GM04504 (cell line): Measurements from ENCODE around the gene SSH3.

Experiments used
- DNase-seq: peaks from one replicate; pipeline ENCODE4 v3.0.0-alpha.2; 2012; ENCODE audit warnings: low read depth

Gene SSH3

DNA sequence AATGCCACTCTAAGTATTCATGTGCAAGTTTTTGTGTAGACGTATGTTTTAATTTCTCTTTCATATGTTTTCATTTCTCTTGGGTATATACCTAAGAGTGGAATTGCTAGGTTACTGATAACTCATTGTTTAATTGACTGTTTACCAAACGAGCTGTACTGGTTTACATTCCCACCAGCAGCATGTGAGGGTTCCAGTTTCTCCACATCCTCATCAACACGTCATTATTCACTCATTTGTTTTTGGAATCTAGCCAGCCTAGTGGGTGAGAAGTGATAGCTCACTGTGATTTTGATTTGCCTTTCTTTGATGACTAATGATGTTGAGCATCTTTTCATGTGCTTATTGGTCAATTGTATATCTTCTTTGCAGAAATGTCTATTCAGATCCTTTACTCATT lies 10.2 kb upstream of the SSH3 start:
- DNase-seq, result no peak

DNA sequence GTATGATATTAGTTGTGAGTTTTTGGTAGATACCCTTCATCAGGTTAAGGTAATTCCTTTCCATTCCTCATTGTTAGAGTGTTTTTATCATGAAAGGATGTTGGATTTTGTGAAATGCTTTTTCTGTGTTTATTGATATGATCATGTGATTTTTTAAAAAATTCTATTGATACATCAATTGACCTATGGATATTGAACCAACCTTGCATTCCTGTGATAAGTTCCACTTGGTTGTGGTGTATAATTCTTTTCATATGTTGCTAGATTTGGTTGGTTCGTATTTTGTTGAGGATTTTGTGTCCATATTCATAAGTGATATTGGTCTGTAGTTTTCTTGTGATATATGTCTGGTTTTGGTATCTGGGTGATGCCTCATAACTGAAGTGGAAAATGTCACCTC lies 7.5 kb upstream of the SSH3 start:
- no peak for DNase-seq

DNA sequence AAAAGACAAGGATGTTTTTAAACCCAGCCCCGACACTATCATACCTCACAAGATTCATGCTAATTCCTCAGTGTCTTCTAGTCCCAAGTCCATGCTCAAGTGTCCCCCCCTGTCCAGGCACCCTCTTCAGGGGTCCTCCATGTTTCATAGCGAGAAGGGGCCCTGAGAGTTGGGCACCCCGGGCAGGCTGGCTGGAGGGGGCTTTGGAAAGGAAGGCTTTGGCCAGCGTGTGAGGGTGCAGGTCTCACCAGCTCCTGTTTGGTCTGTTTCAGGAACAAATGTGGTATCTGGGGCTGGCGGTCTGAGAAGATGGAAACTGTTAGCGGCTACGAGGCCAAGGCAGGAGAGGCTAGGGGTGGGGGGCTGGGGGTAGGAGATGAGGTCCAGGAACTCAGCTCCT lies 4.5 kb upstream of the SSH3 start:
- DNase-seq, result no peak

DNA sequence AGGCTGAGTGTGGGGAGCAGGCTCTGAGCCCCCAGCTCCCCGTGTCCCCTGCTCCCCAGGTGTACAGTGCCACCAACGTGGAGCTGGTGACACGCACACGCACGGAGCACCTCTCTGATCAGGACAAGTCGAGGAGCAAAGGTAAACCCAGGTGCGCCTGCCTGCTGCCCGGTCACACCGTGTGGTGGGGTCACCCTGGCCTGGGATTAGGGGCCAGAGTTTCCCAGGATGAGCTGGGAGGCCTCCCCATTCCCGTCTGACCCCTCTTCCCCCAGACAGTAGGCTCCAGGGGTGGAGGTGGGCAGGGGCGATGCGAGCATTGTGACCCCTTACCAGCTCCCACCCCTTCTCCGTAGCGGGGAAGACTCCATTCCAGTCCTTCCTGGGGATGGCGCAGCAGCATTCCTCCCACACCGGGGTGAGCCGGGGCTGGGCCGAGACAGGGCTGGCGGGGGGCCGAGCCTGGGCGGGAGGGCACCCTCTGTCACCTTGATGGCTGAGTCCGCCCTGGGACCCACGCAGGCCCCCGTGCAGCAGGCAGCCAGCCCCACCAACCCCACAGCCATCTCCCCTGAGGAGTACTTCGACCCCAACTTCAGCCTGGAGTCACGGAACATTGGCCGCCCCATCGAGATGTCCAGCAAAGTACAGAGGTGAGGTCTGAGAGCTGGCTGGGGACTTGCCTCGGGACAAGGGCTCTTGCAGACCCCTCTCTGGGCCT lies 3.7 kb upstream of the SSH3 start:
- no peak for DNase-seq

DNA sequence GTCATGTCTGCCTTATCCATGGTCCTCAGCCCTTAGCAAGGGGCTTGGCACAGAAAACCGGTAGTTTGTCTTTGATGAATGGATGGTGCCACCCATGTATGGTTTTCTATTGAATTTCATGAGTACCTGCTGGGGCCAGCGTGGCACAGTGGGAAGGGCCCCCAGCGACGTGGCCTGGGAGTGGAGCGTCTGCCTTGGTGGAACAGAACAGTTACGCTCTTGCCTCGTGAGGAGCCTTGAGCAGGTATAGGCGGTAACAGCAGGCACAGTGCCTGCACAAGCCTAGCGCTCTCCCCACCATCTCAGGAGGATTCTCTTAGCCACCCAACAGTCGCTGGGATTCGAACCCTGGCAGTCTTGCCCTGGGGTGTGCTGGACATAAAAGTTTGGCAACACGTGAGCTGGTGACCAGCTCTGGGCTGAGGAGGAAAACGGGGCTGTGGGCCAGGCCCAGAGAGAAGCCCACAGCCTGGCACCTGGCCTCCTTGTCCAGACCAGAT lies 3.0 kb upstream of the SSH3 start:
- DNase-seq, result no peak

DNA sequence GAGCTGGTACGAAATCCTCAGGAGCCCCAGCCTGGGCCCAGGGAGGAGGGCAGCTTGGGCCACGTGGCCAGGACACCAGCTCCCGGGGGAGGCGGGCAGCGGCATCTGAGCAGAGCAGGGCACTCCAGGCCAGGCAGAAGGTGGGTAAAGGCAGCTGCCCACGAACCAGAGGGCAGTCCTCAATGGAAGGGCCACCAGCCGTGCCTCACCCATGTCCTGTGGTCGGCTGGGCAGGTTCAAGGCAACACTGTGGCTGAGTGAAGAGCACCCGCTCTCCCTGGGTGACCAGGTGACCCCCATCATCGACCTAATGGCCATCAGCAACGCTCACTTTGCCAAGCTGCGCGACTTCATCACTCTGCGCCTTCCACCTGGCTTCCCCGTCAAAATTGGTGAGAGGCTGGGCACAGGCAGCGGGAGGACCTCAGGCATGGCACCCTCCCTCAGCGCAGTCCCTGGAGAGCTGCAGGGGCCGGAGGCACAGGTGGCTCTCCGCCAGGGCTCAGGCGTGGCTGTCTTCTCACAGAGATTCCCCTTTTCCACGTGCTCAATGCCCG lies 2.5 kb upstream of the SSH3 start:
- DNase-seq, result no peak

DNA sequence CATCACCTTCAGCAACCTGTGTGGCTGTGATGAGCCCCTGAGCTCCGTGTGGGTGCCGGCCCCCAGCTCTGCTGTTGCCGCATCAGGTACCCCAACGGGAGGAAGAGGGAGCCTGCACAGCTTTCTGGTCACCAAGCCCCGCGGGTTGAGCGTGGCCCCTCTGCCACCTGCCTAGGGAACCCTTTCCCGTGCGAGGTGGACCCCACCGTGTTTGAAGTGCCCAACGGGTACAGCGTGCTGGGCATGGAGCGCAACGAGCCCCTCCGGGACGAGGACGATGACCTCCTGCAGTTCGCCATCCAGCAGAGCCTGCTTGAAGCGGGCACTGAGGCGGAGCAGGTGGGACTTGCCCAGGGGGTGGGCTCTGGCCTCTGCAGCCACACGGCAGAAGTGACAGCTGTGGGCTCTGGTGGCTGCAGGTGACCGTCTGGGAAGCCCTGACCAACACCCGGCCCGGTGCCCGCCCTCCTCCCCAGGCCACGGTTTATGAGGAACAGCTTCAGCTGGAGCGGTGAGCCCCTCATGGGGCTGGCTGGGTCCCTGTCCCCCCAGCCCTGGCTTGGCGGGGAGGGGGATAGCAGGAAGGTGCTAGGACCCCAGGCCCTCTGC lies 1.9 kb upstream of the SSH3 start:
- no peak for DNase-seq

DNA sequence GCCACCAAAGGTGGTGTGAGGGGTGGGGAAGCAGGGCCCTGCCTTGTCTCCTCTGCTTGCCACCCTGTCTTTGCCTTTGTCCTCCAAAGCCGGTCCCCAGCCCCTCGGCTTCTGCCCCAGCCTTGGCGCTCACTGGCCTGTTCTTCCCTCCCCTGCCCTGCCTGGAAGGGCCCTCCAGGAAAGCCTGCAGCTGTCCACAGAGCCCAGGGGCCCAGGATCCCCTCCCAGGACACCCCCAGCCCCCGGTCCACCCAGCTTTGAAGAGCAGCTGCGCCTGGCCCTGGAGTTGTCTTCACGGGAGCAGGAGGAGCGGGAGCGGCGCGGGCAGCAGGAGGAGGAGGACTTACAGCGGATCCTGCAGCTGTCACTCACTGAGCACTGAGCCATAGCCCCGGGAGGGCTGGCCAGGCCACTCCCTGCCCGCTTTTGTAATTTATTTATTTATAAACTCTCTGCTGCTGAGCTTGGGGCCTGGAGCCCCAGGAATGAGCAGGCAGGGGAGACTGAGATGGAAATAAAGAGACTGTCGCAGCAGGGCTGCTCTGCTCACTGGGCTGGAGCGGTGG lies 1.3 kb upstream of the SSH3 start:
- no peak for DNase-seq

DNA sequence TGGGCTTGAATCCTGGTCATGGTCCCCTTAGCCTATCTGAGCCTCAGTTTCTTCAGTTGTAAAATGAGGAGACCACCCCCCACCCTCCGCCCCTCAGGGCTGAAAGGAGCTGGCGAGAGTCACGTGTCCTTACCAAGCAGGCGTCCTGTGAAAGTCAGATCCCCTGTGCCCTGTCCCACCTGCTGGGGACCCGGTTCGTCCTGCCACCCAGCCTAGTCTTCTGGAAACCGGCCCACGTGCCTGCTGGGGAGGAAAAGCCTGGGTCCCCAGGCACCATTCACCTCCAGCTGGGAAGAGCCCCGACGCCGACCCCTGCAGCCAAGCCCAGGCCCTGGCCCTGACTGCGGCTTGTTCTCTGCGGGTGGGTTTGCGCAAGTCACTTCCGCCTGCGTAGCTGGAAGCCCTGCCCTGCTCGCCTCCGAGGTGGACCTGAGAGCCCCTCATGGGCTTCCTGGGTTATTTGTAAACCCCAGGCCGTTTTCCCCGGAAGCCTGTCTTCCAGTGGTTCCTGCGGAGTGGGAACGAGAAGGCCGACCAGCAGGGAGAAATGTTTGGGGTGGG lies 679 bp upstream of the SSH3 start:
- DNase-seq, result no peak

DNA sequence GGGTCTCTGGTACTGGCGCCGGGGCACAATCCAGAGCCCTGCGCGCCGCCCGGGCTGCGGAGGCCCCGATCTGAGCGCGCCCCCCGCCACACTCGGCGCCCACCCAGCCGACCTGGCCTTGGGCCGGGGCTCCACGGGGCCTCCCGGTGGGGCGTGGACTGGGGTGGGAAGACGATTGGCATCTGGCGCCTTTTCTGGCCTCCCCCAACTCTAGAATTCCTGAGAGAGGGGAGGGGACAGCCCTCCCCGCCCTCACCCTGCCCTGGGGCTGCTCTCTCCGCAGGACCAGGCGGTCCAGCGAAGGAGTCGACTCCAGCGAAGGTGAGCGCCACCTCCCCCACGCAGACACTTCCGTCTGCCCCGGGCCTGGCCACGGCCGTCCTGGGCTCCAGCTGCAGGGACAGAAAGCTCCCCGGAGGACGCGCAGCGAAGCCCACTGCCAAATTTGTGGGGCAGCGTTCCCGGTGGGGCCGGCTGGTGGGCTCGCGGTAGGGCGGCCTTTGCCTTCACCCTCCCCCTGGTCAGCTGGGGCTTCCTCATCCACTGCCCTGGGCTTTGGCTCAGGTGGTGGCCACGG lies 593 bp downstream of the SSH3 start:
- DNase-seq, result no peak

DNA sequence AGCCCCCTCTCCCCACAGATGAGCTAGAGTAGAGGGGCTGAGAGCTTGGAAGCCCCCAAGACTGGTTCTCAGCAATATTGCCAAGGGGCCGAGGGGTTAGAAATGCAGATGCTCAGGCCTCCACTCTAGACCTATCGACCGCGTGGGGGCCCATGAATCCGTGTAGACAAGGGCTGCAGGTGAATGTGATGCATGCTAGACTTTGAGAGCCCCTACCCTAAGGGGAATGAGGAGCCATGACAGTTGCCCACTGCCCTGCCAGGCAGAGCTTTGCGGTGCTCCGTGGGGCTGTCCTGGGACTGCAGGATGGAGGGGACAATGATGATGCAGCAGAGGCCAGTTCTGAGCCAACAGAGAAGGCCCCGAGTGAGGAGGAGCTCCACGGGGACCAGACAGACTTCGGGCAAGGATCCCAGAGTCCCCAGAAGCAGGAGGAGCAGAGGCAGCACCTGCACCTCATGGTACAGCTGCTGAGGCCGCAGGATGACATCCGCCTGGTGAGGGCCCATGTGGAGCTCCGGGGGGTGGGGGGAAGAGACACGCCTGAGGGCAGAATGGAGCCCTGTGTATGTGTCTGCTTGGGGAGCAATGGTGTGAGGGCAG lies 1.3 kb downstream of the SSH3 start:
- no peak for DNase-seq

DNA sequence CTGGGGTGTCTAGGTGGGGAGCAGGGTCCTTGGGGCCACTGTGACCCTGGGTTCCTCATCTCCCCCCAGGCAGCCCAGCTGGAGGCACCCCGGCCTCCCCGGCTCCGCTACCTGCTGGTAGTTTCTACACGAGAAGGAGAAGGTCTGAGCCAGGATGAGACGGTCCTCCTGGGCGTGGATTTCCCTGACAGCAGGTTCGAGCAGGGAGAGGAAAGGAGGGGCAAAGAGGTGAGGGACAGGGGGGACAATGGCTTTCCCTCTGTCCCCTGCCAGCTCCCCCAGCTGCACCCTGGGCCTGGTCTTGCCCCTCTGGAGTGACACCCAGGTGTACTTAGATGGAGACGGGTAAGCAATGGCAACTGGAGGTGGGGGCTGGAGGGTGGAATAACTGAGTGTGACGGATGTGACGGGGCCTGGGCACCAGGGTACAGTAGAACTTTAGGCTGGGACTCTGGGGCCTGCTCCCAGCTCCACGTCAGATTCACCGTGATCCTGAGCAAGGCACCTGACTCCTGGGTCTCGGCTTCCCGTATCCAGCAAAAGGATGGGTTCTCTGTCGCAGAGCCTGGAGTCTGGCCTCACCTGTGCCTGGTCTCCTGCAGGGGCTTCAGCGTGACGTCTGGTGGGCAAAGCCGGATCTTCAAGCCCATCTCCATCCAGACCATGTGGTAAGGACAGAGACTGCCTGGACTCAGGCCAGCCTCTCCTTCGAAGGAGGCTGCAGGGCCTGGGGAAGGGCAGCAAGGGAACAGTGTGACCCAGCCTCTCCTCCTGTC lies 3.6 kb downstream of the SSH3 start:
- no peak for DNase-seq

DNA sequence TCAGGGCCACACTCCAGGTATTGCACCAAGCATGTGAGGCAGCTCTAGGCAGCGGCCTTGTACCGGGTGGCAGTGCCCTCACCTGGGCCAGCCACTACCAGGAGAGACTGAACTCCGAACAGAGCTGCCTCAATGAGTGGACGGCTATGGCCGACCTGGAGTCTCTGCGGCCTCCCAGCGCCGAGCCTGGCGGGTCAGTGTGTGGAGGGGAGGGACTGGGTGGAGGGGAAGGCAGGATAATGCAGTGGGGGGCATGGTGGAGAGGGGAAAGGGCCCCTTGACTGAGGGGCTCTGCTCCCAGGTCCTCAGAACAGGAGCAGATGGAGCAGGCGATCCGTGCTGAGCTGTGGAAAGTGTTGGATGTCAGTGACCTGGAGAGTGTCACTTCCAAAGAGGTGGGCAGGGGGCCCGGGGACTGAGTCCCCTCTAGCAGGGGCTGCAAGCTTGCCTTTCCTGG lies 4.2 kb downstream of the SSH3 start:
- no peak for DNase-seq

DNA sequence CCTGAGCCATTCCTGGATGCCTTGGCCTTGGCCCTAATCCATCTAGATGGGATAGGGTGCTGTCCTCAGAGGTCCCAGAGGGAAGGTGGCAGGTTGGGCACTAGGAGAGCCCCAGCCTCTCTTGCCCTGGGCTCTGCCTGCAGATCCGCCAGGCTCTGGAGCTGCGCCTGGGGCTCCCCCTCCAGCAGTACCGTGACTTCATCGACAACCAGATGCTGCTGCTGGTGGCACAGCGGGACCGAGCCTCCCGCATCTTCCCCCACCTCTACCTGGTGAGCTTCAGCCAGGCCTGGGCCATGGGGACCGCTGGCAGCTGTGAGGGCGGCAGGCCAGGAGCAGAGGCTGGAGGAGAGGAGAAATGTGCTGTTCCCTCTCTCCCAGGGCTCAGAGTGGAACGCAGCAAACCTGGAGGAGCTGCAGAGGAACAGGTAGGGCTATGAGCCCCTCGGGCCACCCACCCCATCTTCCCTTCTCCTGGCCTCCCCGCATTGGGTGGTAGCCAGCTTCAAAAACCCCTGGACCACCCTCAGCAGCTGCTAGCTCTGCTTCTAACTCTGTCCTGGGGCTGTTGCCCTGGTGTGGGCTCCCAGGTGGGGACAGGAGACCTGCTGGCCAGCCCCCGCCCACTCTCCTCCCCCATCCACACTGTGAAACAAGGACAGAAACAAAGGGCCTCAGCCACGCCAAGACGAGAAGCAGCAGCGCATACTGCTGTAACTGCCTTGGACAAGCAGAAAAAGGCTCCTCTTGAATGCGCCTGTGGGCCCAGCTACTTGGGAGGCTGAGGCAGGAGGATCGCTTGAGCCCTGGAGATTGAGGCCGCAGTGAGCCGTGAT lies 4.9 kb downstream of the SSH3 start:
- no peak for DNase-seq

DNA sequence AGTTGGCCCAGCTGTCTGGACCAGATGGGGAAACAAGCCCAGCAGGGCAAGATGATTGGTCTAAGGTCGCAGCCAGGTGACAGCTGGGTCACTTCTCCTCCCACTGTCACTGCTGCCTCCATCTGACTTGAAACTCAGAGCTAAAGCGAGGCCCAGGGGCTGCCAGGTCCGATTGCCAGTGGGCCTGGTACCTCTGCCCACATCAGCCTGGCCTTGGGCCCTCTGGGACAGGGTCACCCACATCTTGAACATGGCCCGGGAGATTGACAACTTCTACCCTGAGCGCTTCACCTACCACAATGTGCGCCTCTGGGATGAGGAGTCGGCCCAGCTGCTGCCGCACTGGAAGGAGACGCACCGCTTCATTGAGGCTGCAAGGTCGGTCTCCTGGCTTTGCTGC lies 5.8 kb downstream of the SSH3 start:
- no peak for DNase-seq

DNA sequence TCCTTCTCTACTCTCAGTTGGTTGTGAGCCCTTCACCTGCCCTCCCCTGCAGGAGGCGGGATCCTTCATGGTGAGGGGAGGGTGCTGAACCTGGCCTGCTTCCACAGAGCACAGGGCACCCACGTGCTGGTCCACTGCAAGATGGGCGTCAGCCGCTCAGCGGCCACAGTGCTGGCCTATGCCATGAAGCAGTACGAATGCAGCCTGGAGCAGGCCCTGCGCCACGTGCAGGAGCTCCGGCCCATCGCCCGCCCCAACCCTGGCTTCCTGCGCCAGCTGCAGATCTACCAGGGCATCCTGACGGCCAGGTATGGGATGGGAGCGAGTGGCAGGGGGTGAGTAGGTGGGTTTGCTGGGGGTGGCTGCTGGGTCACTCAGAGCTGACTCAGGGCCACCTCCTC lies 6.3 kb downstream of the SSH3 start:
- no peak for DNase-seq

DNA sequence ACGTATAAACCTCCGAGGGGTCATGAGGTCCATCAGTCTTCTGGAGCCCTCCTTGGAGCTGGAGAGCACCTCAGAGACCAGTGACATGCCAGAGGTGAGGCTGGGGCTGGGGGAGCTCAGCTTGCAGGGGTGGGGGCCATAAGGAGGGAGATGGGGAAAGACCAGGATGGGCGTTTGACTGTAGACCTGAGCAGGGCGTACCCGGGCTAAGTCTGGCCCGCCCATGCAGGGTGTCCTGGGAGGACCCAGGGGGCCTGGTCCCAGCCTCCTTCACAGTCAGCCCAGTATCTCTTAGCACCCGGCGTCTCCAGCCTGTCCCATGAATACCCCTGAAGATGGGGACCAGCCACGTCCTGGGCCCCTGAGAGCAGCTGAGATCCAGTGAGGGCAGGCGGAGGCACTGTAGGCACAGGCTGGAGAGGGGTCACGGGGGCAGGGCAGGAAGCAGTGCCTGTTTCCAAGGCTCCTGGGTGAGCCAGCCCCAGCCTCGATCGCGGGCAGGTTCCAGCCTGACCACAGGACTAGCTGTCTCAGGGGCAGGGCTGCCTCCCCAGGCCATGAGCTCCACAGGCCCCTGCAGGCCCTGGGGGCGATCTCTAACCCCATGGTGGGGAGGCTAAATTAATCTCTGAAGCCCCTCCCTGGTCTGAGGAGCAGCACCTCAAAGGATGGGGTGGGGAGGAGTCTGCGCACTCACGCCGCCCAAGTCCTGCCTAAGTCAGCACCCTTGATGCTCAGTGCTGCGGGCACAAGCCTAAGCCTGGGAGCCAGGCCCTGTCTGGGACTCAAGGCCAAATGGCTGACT lies 7.1 kb downstream of the SSH3 start:
- no peak for DNase-seq

DNA sequence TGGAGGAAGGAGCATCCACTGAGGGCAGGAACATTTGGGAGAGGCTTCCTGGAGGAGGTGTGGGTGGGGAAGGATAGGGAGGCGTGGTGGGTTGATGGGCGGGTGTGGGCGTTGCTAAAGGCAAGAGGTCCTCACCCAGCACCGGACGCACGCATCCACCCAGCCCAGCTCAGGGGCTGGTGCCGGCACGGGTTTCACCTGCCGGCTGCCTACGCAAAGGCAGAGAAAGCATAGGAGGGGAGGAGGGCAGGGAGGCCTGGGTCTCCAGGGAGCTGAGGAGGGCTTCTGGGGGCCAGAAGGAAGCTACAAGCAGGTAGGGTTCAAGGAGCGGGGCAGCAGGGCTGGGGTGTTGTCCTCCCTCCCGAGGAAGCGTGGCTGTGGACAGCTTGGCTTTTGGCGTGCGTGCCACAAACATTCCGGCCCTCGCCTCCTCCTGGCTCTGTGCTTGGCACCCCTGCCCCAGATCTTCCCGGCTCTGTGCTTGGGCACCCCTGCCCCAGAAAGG lies 7.8 kb downstream of the SSH3 start:
- no peak for DNase-seq

DNA sequence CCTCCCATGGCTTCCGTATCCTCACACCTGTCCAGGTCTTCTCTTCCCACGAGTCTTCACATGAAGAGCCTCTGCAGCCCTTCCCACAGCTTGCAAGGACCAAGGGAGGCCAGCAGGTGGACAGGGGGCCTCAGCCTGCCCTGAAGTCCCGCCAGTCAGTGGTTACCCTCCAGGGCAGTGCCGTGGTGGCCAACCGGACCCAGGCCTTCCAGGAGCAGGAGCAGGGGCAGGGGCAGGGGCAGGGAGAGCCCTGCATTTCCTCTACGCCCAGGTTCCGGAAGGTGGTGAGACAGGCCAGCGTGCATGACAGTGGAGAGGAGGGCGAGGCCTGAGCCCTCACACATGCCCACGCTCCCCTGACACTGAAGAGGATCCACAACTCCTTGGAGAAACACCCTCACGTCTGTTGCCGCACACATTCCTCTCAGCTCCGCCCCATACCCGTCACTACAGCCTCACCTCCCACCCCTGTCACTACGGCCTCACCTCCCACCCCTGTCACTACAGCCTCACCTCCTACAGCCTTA lies 8.3 kb downstream of the SSH3 start:
- no peak for DNase-seq
